Osteoblast (primary cell): Measurements from ENCODE around the gene ZNF600. TPM values are rescaled to one million over a fixed set of nuclear protein-coding genes. Genes with fewer than 3 reads are reported as not detected.
A peak's percentile ranks its signal among the peaks of the same experiment; 100 is the strongest.
"Not testable (repeated sequence)": the region's sequence is repeated elsewhere in the genome, so short reads cannot be mapped to it uniquely, and the experiment has no call there.

ENCODE experiments used
- DNase-seq: peaks from one replicate; pipeline ENCODE4 v3.0.0; 2011; ENCODE audit warnings: low spot score, mixed read lengths; ENCODE audit not compliant: insufficient read length; ENCODE audit errors: missing footprints
- H2AFZ ChIP-seq: 2 replicates; pipeline ENCODE4 v1.6.0; 2011; ENCODE audit warnings: mild to moderate bottlenecking, low read length
- H3K27ac ChIP-seq: 2 replicates; pipeline ENCODE4 v1.5.1; 2011; ENCODE audit warnings: mild to moderate bottlenecking, low read depth, low read length, moderate library complexity
- H3K27me3 ChIP-seq: 2 replicates; pipeline ENCODE4 v1.6.0; 2012; ENCODE audit warnings: mild to moderate bottlenecking, control low read depth, inconsistent platforms, low read length, moderate library complexity; ENCODE audit not compliant: insufficient read depth
- H3K36me3 ChIP-seq: 2 replicates; pipeline ENCODE4 v1.5.1; 2011; ENCODE audit warnings: mild to moderate bottlenecking, low read length, control low read depth, moderate library complexity; ENCODE audit not compliant: insufficient read depth
- H3K4me1 ChIP-seq: 2 replicates; pipeline ENCODE4 v1.5.1; 2011; ENCODE audit warnings: mild to moderate bottlenecking, low read length, control low read depth, moderate library complexity; ENCODE audit not compliant: insufficient read depth
- H3K4me2 ChIP-seq: 2 replicates; pipeline ENCODE4 v1.6.0; 2011; ENCODE audit warnings: mild to moderate bottlenecking, low read length; ENCODE audit not compliant: insufficient read depth
- H3K4me3 ChIP-seq: fragments of 200-600 bp; sonication (generic); 3 replicates; pipeline ENCODE4 v1.5.1; 2012; ENCODE audit warnings: mild to moderate bottlenecking, low read length, inconsistent platforms; ENCODE audit not compliant: insufficient read depth
- H3K79me2 ChIP-seq: 2 replicates; pipeline ENCODE4 v1.6.0; 2012; ENCODE audit warnings: mild to moderate bottlenecking, low read length, control low read depth, inconsistent platforms; ENCODE audit not compliant: insufficient read depth
- H3K9me3 ChIP-seq: 2 replicates; pipeline ENCODE4 v1.5.1; 2011; ENCODE audit warnings: low read depth, low read length, control low read depth
- H4K20me1 ChIP-seq: 2 replicates; pipeline ENCODE4 v1.6.0; 2012; ENCODE audit warnings: mild to moderate bottlenecking, low read length, control low read depth; ENCODE audit not compliant: insufficient read depth
- CTCF ChIP-seq: IDR thresholded peaks from 2 replicates; pipeline ENCODE4 v1.5.1; 2011; ENCODE audit warnings: mild to moderate bottlenecking, low read depth, low read length, moderate library complexity; ENCODE audit errors: extremely low read depth
- total RNA-seq: library from RNA; depleted of rRNA; stranded (reverse); fragments of >200 nt; gene quantifications from 2 replicates; pipeline ENCODE4 v1.2.3, GENCODE V29; 2012

The ZNF600 gene
- total RNA-seq, 1 donor: 9.8 TPM

DNA sequence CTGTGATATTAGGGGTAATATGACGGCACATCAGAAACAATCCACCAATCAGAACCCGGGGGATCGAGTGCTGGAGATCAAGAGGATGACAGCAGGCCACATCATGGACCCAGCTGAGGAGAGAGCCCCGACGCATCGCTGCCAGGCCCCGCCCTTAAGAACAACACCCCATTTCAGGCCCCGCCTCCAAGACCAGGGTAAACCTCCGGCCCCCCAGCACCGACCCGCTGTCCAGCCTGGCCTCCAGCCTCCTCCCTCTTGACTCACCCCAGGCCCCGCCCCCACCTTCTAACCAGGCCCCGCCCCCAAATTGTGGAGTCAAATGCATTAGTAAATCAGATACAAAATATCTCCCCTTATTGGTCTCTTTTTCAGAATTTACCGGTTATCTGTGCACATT is 47.0 kb downstream of the ZNF600 start:
- H3K27me3 ChIP-seq: no peaks in the 10 kb centered on the region
- no peaks in the 10 kb centered on the region for H3K36me3 ChIP-seq
- H3K4me3 ChIP-seq: no peak overlapping the region
- H3K27ac ChIP-seq: no peak overlapping the region
- no peak overlapping the region for H2AFZ ChIP-seq
- H3K4me1 ChIP-seq: no peaks in the 10 kb centered on the region
- H4K20me1 ChIP-seq: no peaks in the 10 kb centered on the region
- H3K9me3 ChIP-seq: no peaks in the 10 kb centered on the region
- TF ChIP-seq CTCF: no peak
- no peak overlapping the region for H3K4me2 ChIP-seq
- H3K79me2 ChIP-seq: peaks cover 1% of the 10 kb centered on the region
- peak; percentile 39 for DNase-seq

DNA sequence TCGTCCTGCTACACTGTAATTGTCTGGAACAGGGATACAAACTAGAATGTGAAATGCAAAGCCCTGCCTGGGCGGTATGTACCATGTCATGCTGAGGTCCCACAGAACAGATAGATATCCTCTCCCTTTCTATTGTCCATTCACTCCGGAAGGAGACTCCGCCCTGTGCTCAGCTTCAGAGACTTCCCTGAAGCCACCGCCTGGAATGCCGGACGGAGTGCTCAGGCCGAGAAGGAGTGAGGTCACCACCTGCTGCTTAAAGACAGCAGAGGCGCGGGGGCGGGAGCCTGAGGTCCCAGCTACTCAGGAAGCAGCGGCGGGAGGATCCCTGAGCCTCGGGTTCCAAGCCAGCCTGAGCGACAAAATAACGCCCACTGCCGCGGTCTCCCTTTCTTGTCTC is 50.9 kb downstream of the ZNF600 start:
- Histone ChIP-seq H3K27me3 (no peaks in the 10 kb centered on the region), H3K4me2 (no peak overlapping the region), H3K27ac (peak overlapping the region; percentile 28), H3K79me2 (peaks cover 15% of the 10 kb centered on the region), H3K36me3 (no peaks in the 10 kb centered on the region), H3K9me3 (no peaks in the 10 kb centered on the region), H3K4me3 (no peak overlapping the region), H3K4me1 (no peaks in the 10 kb centered on the region), H2AFZ (peak overlapping the region; percentile 99), H4K20me1 (no peaks in the 10 kb centered on the region)
- DNase-seq: peak; percentile 54
- TF ChIP-seq CTCF: no peak

GRCh38 chr19:52734893-52735661 is 51.5 kb downstream of the ZNF600 start, which contains the start of gene ZNF611:
TSS of gene ZNF611 (minus strand) at chr19:52735044. CDS start at chr19:52715894, 19,150 bp downstream.
- H3K9me3 ChIP-seq: no peaks in the 10 kb centered on the region
- peak within 1 kb of the TSS; percentile 99 for H2AFZ ChIP-seq
- peak; percentile 57 for TF ChIP-seq CTCF
- H3K27ac ChIP-seq: peak within 1 kb of the TSS; percentile 86
- no peaks in the 10 kb centered on the region for H3K4me1 ChIP-seq
- H3K36me3 ChIP-seq: no peaks in the 10 kb centered on the region
- peak within 1 kb of the TSS; percentile 87 for H3K4me2 ChIP-seq
- peaks cover 15% of the 10 kb centered on the region for H3K79me2 ChIP-seq
- H3K4me3 ChIP-seq: peak within 1 kb of the TSS; percentile 98
- H3K27me3 ChIP-seq: no peaks in the 10 kb centered on the region
- H4K20me1 ChIP-seq: no peaks in the 10 kb centered on the region
- peak; percentile 99 for DNase-seq

GRCh38 chr19:52734331-52734892 is 52.2 kb downstream of the ZNF600 start:
- Histone ChIP-seq H3K36me3 (no peaks in the 10 kb centered on the region), H3K27me3 (no peaks in the 10 kb centered on the region), H3K4me3 (peak overlapping the region; percentile 98), H3K4me1 (no peaks in the 10 kb centered on the region), H2AFZ (peak overlapping the region; percentile 99), H4K20me1 (no peaks in the 10 kb centered on the region), H3K4me2 (peak overlapping the region; percentile 87), H3K27ac (peak overlapping the region; percentile 86), H3K9me3 (no peaks in the 10 kb centered on the region), H3K79me2 (peaks cover 18% of the 10 kb centered on the region)
- TF ChIP-seq CTCF: no peak
- DNase-seq: peak; percentile 66

- not testable (repeated sequence) for H3K4me3 ChIP-seq, H3K4me2 ChIP-seq, H3K9me3 ChIP-seq, H3K79me2 ChIP-seq, H4K20me1 ChIP-seq, H3K4me1 ChIP-seq, H3K27me3 ChIP-seq, DNase-seq, H2AFZ ChIP-seq, H3K27ac ChIP-seq, H3K36me3 ChIP-seq
These were observed 60.5 kb downstream of the ZNF600 start for GRCh38 chr19:52726051-52726450.
